IPS-18c (cell line): Measurements from ENCODE around the gene NEUROD2.
A peak's percentile ranks its signal among the peaks of the same experiment; 100 is the strongest.
"Not testable (repeated sequence)": the region's sequence is repeated elsewhere in the genome, so short reads cannot be mapped to it uniquely, and the experiment has no call there.

Experiments
- H3K4me3 ChIP-seq: 2 replicates; pipeline ENCODE4 v1.7.0; 2013; ENCODE audit warnings: low read depth, mild to moderate bottlenecking, low read length, moderate library complexity; ENCODE audit not compliant: insufficient read depth
- H3K9me3 ChIP-seq: one replicate; pipeline ENCODE4 v1.6.1; 2013; ENCODE audit warnings: mild to moderate bottlenecking, low read length, moderate library complexity; ENCODE audit not compliant: control insufficient read depth, insufficient read depth

NEUROD2 gene

DNA sequence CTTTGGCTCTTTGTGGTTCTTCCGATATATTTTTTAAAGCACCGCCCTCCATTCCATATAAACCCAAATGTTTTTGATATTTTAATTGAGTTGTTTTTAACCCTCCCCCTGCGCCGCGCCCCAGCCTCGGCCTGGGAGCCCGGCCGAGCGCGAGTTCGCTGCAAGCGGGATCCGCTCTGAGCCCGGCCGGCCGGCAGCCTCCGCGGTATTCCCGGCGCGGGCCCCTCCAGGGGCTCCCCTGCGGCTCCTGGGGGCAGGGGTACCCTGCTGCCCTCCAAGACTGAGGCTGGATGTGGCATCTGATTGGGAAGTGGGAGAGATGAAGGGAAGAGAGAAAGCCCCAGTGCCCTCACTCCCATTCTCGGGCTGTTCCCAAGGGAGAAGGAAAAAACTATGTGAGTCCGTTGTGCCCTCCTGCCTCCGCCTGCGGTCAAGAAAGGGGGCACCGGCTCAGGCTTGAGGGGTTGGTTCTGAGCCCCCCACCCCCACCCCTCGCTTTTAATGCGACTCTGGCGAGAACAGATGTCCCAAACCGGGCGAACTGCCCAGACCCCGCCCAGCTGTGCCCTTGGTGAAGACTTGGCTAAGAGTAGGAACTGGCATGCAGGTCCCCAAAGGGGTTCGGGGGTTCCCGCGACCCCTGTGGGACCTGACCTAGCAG lies 8.6 kb downstream of the NEUROD2 start:
- Histone ChIP-seq H3K4me3 (peak overlapping the region; percentile 28), H3K9me3 (peaks cover 8% of the 10 kb centered on the region)

DNA sequence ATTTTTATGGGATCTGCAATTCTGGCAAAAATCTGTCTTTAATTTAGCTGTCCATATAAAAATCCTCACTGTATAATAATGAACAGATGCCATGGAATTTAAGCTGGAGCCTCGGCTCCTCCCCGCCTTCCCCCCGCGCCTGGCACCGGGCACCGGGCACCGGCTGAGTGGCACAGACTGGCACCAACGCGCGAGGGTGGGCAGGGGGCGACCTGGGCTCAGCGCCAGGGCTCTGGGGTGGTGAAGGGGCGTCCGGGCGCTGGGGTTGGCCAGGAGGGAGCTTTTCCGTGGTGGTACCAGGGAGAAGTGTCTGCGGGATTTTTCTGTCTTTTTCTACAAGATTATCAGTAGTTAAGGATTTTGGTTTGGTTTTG lies 9.1 kb downstream of the NEUROD2 start:
- Histone ChIP-seq H3K4me3 (no peak overlapping the region), H3K9me3 (peaks cover 8% of the 10 kb centered on the region)

DNA sequence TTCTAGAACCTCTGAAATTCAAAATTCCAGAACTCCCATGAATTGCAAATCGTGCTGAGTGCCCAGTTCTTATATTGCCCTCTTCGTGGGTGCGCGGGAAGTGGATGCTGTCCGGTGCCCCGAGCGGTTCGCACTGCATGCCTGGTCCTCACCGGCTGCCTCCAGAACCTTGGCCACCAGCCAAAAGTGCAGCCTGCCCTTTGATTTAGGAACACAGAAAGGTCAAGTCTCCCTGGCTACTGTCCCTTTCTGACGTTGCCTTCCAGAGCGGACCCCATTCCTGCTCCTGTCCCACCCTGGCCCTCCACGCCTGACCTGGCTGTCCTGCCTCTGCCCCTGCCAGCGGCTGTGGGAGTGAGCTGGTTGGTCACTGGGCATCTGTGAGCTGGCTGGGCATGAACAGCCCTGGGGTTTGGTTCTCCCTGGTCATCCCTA lies 9.7 kb downstream of the NEUROD2 start:
- Histone ChIP-seq H3K9me3 (peaks cover 8% of the 10 kb centered on the region), H3K4me3 (no peak overlapping the region)

DNA sequence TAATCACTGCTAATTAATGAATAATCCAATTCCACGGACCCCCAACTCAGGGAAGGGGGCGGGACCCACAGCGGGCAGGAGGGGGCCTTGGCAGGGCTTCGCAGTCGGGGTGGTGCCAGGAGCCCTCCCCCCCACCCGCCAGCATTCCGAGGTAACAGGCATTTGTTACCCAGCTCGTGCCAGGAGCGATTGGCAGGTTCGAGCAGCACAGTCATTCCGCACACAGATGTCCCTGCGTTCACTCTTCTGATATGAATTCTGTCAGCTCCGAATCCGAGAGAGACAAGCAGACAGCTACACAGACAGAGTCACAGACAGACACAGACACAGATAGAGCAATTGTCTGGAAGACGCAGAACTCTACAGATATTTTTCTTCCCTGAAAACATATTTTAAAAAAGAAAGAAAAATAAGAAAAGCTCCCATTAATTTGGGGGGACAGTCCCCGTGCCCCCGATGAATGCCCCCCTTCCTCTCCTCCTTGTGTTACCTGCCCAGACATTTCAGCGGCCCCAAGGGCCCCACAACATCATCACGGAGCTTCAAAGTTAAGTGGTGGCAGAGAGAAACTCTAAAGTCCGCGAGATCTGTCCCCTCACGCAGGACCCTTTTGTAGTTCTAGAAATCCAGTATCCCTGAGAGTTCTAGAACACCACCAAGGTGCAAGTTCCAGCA lies 10.2 kb downstream of the NEUROD2 start:
- H3K4me3 ChIP-seq = no peak overlapping the region
- H3K9me3 ChIP-seq = peaks cover 8% of the 10 kb centered on the region

GRCh38 chr17:39596543-39597267 lies 11.0 kb downstream of the NEUROD2 start:
- H3K4me3 ChIP-seq = peak overlapping the region; percentile 4; the same call in 1 of the 2 replicates

DNA sequence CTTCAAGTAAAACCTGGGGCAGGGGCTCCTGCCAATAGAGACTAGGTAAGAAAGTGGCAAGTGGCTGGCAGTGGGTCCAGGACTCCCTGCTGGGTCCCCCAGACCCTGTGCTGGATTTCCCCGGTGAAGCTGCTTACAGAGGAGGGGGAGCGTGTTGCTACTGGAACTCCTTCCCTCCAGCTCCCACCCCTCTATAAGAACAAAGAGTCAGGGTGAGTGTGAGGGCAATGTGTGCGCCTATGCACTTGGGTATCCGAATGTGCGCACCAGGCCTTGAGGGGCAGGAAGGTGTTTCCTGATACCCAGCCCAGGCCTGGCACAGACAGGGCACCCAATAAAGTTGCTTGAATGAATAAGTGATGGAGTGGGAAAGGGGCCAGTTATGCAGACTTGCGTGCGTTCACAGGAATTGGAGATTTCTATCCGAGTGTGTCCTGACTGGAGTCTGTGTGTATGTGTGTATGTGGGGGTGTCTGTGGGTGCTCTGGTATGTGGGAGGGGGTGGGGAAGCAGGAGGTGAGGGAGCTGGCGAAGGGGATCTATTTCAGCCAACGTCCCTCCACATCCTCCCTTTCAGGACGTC lies 11.7 kb downstream of the NEUROD2 start:
- Histone ChIP-seq H3K4me3 (peak overlapping the region; percentile 4; the same call in 1 of the 2 replicates), H3K9me3 (peaks cover 8% of the 10 kb centered on the region)

More at GRCh38 chr17:39596543-39597267, 11.0 kb downstream of the NEUROD2 start:
- peaks cover 8% of the 10 kb centered on the region for H3K9me3 ChIP-seq

DNA sequence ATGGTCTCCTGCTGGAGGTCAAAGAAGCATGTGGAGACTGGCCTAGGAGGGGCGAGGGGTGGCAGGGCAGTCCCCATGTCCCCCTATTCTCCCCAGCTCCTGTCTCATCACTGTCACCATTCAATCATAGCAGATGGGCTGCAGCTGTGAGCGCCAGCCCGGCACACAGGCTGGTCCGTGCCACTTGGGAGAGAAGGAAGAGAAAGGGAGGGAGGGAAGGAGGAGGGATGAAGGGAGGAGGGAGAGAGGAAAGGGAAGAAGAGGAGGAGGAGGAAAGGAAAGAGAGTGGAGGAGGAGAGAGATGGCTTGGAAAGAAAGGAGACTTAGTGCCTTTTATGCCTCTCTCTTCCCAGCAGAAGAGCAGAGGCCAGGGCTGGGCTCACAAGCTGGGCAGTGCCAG lies 12.4 kb downstream of the NEUROD2 start:
- no peak overlapping the region for H3K4me3 ChIP-seq

GRCh38 chr17:39593371-39593770 lies 14.3 kb downstream of the NEUROD2 start:
- Histone ChIP-seq H3K4me3 (no peak overlapping the region), H3K9me3 (peaks cover 2% of the 10 kb centered on the region)

More for the DNA sequence above, 12.4 kb downstream of the NEUROD2 start:
- H3K9me3 ChIP-seq = peaks cover 4% of the 10 kb centered on the region

GRCh38 chr17:39591958-39592954 lies 15.5 kb downstream of the NEUROD2 start:
- Histone ChIP-seq H3K9me3 (peaks cover 2% of the 10 kb centered on the region), H3K4me3 (peak overlapping the region; percentile 28; the same call in 1 of the 2 replicates)

DNA sequence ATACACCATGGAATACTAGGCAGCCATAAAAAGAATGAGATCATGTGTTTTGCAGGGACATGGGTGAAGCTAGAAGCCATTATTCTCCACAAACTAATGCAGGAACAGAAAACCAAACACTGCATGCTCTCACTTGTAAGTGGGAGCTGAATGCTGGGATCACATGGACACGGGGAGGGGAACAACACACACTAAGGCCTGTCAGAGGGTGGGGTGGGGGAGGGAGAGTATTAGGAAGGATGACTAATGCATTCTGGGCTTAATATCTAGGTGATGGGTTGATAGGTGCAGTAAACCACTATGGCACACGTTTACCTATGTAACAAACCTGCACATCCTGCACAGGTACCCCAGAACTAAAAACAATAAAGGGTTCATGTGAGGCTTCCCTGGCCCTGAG lies 17.5 kb downstream of the NEUROD2 start:
- H3K4me3 ChIP-seq, H3K9me3 ChIP-seq: not testable (repeated sequence)

DNA sequence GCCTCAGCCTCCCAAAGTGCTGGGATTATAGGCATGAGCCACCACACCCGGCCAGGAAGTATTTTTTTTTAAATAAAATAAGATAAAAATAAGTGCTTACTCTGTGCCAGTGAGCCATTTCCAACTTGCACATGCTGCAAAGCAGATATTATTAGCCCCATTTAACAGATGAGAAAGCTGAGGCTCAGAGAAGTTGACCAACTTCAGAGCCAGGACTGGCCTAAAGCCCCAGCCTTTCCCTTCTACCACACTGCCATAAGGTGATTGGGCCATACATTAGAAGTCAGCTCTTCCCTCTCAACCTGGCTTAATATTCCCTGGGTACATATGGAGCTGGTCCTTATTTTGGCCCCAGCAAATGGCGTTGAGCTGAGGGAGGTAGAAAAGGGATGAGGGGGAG lies 25.1 kb downstream of the NEUROD2 start:
- Histone ChIP-seq H3K4me3 (no peak overlapping the region), H3K9me3 (no peaks in the 10 kb centered on the region)

DNA sequence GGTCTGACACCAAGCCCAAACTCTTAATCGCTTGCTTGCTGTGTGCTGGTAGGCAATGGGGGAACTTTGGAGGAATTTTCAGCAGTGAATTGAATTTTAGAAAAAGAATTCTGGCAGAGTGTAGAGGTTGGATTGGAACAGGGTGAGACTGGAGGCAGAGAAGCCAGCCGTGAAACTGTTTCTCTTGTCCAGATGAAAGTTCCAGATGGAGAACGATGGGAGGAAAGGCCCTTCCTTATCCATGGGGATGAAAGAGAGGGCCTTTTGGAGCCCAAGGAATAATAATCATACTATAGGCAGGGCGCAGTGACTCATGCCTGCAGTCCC lies 26.0 kb downstream of the NEUROD2 start:
- Histone ChIP-seq H3K9me3 (no peaks in the 10 kb centered on the region), H3K4me3 (no peak overlapping the region)

GRCh38 chr17:39581071-39581758 lies 26.5 kb downstream of the NEUROD2 start:
- Histone ChIP-seq H3K4me3 (no peak overlapping the region), H3K9me3 (no peaks in the 10 kb centered on the region)

DNA sequence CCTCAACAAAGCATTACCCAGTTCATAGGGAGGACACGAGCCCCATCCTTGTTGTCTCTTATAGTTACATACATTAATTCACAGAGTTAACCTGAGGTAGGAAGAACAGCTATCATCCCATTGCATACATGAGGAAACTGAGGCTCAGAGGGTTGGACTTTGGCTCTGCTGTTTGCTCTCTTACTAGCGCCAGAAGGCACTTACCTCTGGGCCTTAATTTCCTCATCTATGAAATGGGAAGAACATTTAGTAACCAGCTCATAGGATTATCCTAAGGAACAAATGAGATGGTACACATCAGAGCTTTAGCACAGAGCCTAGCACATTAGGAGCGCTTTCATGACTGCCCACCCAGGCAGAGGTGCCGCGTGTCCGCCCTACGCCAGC lies 27.6 kb downstream of the NEUROD2 start:
- Histone ChIP-seq H3K4me3 (no peak overlapping the region; the same call in 1 of the 2 replicates), H3K9me3 (no peaks in the 10 kb centered on the region)

DNA sequence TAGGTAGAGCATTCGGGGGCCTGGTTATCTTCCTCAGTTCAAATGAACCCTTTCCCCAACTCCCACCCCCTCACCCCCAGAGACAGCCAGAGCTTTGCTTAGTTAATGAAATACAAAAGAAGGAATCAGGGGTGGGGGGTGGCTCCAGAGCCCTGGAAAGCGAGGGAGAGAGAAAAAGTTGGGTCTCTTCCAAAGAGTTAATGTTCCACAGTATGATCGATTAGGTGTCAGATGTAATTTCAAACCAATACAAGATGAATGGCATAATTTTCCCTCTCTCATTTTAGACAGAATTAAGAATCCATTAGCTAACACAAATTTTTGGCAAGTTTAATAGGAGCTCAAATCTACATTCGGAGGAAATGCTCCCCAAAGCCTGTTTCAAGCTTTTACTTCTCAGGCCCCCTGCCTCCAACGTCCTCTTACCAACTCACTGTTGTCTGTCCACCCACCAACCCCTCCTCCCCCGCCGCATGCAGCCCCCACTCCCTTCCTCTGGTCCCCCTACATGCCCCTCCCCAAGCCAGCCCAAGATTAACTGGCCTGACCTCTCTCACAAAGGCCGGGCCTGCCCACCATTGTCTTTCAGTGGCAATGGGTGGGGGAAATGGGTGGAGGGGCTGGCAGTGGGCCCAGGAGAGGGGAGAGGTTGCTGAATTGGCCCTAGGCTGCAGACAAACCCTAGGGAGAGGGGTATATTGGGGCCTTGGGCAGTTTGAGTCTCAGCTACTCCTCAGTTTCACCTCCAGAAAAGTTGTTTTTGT lies 28.2 kb downstream of the NEUROD2 start:
- H3K9me3 ChIP-seq = no peaks in the 10 kb centered on the region
- H3K4me3 ChIP-seq = no peak overlapping the region; the same call in 1 of the 2 replicates

DNA sequence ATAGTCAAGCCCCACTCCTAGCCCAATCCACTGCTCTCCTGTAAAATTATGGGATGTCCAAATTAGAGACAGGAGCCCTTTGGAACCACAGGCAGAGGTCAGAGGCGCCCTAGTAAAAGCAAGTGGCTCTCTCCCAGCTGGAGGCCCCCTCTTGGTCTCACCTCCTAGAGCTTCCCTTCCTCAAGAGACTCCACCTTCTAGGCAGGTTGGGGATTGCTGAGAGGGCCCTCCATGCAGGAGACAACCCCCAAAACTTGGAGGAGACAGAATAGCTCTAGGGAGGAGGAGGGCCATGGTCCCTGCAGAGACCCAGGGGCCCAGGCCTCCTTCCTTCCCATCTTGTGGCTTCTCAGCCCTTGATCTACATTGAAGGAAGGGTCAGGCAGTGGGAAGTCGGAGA lies 29.4 kb downstream of the NEUROD2 start:
- H3K4me3 ChIP-seq = no peak overlapping the region
- H3K9me3 ChIP-seq = no peaks in the 10 kb centered on the region
